ENCODE data around the gene EFCAB12.

Gene EFCAB12

DNA sequence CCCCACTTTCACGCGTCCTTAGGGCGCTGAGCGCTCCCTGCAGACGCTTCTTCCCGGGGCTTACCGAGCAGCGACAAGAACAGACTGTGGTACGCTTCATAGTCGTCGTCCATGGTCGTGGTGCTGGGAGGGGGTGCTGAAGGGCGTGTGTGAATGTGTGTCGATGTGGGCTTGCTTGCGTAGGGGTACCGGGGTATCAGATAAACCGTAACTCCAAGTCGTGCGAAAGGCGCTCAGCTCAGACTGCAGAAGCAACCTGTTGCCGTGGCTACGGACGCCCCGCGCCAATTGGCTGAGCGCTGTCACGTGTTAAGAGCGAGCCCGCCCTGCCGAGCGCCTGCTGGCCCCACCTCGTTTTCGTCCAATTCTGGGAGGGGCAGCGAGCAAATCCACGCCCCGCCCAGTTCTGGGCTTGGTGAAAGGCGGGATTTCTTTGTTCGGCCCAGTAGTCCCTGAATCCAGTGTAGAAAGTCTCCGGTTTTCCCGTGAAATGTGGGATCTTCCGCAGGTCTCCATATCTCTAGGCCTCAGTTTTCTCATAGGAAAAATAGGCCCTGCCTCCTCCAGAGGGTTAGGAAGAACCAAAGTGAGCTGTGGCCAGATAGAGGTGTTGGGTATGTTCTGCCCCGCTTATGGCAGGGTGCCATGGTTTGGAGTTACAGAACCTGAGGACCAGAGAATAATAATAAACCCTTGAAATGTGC, at the start of gene EFCAB12:
Gene EFCAB12, minus strand, starts transcription at position 261 of the 704 bp plus-strand sequence. Its CDS starts 148 bp downstream, at position 113.
- peak; percentile 94 for DNase-seq

DNA sequence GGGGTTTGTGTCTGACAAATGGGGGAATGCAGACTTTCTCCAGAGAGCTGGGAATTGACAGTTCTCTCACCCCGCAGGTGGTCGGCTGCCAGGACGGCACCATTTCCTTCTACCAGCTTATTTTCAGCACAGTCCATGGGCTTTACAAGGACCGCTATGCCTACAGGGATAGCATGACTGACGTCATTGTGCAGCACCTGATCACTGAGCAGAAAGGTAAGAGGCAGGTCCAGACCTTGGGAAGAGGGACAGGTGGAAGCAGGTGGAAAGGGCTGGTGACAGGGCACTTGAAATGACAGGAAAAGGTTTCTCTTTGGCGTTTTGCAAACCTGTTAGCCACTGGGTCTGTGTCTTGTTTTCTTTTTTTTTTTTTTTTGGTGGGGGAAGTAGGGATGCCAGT, 48.1 kb upstream of the EFCAB12 start:
- DNase-seq: no peak

DNA sequence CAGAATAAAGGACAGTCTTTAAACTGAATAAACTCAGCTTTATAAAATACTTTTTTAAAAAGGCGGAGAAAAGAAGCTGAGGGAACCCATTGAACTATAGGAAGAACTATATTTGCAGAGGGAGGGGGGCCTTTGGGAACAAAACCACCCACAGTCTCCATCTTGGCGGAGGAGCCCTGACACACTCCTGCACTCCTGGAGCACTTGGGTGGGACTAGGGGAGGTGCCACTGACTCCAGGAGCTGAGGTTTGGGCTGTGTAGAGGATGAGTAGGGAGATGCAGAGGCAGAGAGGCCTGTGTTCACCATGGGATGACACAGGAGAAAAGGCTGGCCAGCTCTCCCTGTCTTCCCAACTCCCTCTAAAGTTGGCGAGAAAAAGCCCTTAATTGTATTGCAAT, 47.4 kb upstream of the EFCAB12 start:
- DNase-seq: no peak

- no peak for DNase-seq
Observed at GRCh38 chr3:129474984-129475804, 46.8 kb upstream of the EFCAB12 start.

GRCh38 chr3:129473769-129474152, 45.3 kb upstream of the EFCAB12 start:
- DNase-seq: no peak

DNA sequence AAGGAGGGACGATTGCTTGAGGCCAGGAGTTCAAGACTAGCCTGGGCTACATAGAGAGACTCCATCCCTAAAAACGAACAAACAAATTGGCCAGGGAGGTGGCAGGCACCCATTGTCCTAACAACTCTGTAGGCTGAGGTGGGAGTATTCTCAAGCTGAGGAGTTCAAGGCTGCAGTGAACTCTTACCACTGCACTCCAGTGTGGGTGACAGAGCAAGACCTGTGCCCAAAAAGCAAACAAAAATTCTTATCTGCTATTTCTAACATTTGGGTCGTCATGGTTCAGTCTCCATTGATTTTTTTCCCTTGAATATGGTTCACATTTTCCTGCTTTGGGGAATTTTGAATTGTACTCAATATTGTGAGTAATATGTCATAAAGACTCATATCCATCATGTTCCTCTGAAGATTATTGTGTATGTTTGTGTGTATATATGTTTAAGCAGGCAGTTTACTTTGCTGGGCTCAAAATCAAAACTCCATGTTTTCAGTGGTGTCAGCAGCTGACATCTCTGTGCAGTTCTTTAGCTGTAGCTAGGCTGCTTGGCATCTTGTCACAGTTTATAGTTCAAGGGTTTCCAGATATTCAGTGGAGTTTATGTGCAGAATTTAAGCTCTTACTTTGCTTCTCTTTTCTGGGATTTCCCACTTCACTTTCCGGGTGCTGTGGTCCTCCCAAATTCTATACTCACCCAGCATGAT, 44.8 kb upstream of the EFCAB12 start:
- no peak for DNase-seq

- DNase-seq: no peak
Observed at GRCh38 chr3:129470861-129471260, 42.4 kb upstream of the EFCAB12 start.

- DNase-seq: no peak
Observed at GRCh38 chr3:129469026-129469425, 40.6 kb upstream of the EFCAB12 start.

DNA sequence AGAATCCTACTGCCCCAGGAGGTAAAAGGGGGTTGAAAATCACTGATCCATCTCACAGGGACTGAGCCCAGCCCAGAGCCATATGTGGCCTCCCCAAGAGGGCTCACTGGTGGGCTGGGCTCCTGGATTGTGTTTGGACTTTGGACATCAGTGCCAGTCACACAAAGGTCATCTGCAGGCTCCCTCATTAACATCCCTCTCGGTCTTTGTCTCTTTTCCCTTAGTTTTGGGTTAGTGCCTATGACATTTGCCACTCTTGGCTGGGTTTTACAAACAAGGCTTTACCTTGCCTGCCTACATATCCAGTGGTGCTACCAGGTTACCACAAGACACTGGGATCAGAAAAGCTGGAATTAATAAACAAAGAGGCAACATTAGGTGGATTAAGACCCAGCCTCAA, 39.5 kb upstream of the EFCAB12 start:
- no peak for DNase-seq

DNA sequence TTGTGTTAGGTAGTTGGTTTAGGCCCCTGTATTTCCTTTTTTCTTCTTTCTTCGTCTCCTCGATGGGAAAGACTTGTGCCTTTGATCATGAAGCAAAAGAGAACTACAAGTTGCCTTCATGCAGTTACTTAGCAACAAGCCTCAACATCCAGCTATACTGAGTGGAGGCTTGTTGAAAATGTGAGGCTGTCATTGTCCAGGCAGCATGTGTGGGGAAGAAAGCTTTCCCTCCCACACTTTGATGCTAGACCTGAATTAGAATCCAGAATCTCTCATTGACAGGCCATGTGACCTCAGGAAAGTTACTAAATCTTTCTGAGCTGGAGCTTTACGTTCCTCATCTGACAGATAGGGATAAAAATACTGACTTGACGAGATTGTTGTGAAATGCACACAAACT, 35.3 kb upstream of the EFCAB12 start:
- DNase-seq: no peak

DNA sequence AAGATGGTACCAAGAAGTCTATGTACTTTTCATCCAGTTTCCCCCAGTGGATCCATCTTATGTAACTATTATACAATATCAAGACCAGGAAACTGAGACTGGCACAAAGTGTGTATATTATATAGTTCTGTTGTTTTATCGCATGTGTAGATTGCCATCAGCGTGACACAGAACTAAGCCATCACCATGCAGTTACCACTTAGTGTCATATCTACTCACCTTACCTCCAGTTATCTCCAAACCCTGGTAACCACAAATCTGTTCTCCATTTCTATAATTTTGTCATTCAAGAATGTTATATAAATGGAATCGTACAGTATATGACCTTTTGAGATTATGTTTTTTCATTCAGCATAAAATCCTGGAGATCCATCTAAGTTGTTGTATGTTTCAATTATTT, 34.7 kb upstream of the EFCAB12 start:
- DNase-seq: no peak

GRCh38 chr3:129462361-129462968, 34.0 kb upstream of the EFCAB12 start:
- DNase-seq: no peak

DNA sequence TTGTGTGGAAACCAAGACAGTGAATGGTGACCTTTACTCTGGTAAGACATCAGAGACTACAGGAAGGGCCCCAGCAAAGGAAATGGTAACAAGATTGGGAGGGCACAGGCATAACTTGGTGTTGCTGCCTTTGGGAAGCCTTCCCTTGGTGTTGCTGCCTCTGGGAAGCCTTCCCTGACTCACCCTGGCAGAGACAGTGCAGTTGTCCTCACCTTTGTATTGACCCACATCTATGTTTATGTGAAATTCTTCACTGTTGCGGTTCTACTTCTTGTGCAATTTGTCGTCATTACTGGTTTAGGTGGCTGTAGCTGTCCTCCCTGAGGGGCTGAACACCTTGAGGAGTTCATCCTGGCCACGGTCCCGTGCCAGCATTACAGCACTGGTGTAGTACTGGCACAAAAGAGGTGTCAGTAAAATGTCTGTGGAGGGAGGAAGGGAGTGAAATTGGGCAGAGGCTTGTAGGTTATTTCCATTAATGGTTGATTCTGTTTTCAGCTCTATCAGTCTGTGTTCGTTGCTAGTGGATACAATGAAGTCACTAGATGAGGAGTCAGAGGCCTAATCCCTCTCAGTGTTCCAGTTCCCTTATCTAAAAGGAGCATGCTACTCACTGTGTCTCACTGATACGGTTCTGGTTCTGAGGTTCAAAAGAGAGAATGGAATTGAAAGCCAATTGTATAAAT, 33.2 kb upstream of the EFCAB12 start:
- no peak for DNase-seq

DNA sequence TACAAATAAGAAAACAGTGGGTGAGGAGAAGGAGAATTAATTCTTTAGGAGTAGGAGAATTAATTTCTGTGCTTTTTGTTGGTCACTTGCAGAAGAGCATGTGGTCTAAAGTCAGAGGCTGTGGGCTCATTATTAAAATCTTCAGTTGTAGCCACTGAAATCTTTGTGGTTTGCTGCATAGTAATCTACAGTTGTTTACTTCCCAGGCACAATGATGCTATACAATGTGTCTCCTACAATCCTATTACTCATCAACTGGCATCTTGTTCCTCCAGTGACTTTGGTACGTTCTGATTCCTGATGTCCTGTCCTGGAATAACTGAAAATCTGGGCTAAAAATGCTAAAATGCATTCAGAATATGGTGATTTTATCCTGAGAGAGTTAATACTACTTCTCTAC, 32.6 kb upstream of the EFCAB12 start:
- DNase-seq: no peak

DNA sequence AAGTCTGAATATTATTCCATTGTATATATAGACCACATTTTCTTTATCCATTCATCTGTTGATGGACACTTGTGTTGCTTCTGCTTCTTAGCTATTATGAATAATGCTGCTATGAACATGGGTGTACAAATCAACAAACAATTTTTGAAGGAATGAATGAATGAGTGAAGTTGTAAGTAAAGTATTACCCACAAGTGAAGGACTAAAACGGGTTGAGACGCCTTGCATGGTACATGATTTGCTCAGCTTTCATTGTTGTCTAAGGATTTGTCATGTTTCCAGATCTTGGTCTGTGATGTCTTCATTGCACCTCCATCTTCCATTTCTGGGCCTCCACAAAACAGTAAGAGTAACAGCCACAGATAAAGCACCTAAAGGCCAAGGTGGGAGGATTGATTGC, 32.1 kb upstream of the EFCAB12 start:
- no peak for DNase-seq

GRCh38 chr3:129460155-129460554, 31.7 kb upstream of the EFCAB12 start:
- DNase-seq: no peak

- DNase-seq: no peak
Observed at GRCh38 chr3:129453732-129454131, 25.3 kb upstream of the EFCAB12 start.

- DNase-seq: no peak
Observed at GRCh38 chr3:129449279-129450115, 21.1 kb upstream of the EFCAB12 start.

GRCh38 chr3:129448186-129448895, 19.9 kb upstream of the EFCAB12 start:
- no peak for DNase-seq

DNA sequence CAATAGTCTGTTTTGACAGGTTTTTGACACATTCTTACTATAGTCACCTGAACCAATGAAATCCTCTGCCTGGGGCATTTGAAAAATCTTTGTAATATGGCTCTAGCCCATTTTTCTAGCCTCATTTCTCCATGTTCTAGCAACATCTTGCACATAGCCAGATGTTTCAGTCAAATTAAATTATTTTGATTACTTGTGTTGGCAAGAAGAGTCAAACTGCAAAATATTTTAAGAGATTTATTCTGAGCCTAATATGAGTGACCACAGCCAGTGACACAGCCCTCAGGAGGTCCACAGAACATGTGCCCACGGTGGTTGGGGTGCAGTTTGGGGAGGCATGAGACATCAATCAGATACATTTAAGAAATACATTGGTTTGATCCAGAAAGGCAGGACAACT, 18.5 kb upstream of the EFCAB12 start:
- no peak for DNase-seq

DNA sequence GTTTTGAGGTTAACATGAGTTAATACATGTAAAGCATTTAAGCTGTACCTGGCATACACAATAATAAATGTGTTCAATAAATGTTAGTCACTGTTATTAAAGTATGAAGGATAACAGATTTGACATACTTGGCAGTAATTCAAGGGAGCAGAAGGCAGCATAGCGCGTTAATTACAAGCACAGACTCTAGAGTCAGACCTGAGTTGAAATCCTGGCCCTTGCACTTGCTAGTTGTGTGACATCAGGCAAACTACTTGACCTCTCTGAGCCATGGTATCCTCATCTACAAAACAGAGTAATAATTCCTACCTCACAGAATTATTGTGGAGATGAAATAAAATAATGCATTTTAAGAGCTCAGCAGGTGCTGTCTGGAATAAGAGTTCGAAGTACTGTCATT, 17.0 kb upstream of the EFCAB12 start:
- DNase-seq: no peak

Measured in NCI-H1092 treated with DMSO at 0.1 percent for 48 hours (cell line).